Measurements from ENCODE around the gene CELF6.

DNA sequence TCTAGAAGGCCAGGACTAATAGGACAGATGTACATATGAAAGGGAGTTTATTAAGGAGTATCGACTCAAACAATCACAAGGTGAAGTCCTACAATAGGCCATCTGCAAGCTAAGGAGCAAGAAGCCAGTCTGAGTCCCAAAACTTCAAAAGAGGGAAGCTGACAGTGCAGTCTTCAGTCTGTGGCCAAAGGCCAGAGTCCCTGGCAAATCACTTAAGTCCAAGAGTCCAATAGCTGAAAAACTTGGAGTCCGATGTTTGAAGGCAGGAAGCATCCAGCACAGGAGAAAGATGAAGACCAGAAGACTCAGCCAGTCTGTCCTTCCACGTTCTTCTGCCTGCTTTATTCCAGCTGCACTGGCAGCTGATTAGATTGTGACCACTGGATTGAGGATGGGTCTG is 11.1 kb upstream of the CELF6 start:
- TF ChIP-seq, protein P1, sequence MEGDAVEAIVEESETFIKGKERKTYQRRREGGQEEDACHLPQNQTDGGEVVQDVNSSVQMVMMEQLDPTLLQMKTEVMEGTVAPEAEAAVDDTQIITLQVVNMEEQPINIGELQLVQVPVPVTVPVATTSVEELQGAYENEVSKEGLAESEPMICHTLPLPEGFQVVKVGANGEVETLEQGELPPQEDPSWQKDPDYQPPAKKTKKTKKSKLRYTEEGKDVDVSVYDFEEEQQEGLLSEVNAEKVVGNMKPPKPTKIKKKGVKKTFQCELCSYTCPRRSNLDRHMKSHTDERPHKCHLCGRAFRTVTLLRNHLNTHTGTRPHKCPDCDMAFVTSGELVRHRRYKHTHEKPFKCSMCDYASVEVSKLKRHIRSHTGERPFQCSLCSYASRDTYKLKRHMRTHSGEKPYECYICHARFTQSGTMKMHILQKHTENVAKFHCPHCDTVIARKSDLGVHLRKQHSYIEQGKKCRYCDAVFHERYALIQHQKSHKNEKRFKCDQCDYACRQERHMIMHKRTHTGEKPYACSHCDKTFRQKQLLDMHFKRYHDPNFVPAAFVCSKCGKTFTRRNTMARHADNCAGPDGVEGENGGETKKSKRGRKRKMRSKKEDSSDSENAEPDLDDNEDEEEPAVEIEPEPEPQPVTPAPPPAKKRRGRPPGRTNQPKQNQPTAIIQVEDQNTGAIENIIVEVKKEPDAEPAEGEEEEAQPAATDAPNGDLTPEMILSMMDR (IDR thresholded peaks at IDR 0.05): no peak
- no peak for TF ChIP-seq POLR2A (IDR thresholded peaks at IDR 0.05)

Measured in lower leg skin (tissue), 3 donors.